A673 (cell line): ENCODE data around the gene PROM1. TPM values are rescaled to one million over a fixed set of nuclear protein-coding genes. Genes with fewer than 3 reads are reported as not detected.

Source experiments
- BruUV-seq: library from RNA; stranded (reverse); fragments of 400-500 nt; replicated peaks from 2 replicates; lab custom pipeline; 2021; lab: Mats Ljungman, UMichigan
- CTCF ChIA-PET: fragments of 300-600 bp; sonication (Branson Sonifier 250); formaldehyde crosslinking; loops from one replicate; lab custom pipeline; 2022; ENCODE audit warnings: antibody characterized with exemption; lab: Charles Lee
- POLR2A ChIA-PET: fragments of 300-600 bp; sonication (Branson Sonifier 250); formaldehyde crosslinking; loops from one replicate; lab custom pipeline; 2022; ENCODE audit warnings: antibody characterized with exemption; ENCODE audit not compliant: low non-redundant PET; lab: Charles Lee
- DNase-seq: peaks from one replicate; pipeline ENCODE4 v3.0.0-alpha.2; 2015; ENCODE audit warnings: low spot score
- H3K27ac ChIP-seq: fragments of 200-600 bp; sonication (generic); 2 replicates; pipeline ENCODE4 v1.5.1; 2016; ENCODE audit warnings: mixed run types, low read depth, mild to moderate bottlenecking, mixed read lengths, antibody characterized with exemption, low read length; ENCODE audit not compliant: poor library complexity, severe bottlenecking
- H3K27me3 ChIP-seq: fragments of 200-600 bp; sonication (generic); replicated peaks from 2 replicates; pipeline ENCODE4 v1.6.1; 2017; ENCODE audit warnings: mixed run types, low read depth, mild to moderate bottlenecking, mixed read lengths, antibody characterized with exemption, low read length; ENCODE audit not compliant: insufficient read depth, poor library complexity
- H3K36me3 ChIP-seq: fragments of 200-600 bp; sonication (generic); 2 replicates; pipeline ENCODE4 v1.6.1; 2016; ENCODE audit warnings: mixed run types, mild to moderate bottlenecking, mixed read lengths, antibody characterized with exemption, low read length; ENCODE audit not compliant: insufficient read depth, poor library complexity, severe bottlenecking
- H3K4me1 ChIP-seq: fragments of 200-600 bp; sonication (generic); 2 replicates; pipeline ENCODE4 v1.6.1; 2017; ENCODE audit warnings: mixed run types, mild to moderate bottlenecking, mixed read lengths, antibody characterized with exemption, low read length; ENCODE audit not compliant: insufficient read depth, poor library complexity, severe bottlenecking
- H3K4me3 ChIP-seq: fragments of 200-600 bp; sonication (generic); 2 replicates; pipeline ENCODE4 v1.5.1; 2016; ENCODE audit warnings: low read depth, mixed run types, mild to moderate bottlenecking, mixed read lengths, low read length; ENCODE audit not compliant: poor library complexity, severe bottlenecking
- H3K9me3 ChIP-seq: fragments of 200-600 bp; sonication (generic); 2 replicates; pipeline ENCODE4 v1.6.1; 2016; ENCODE audit warnings: mixed run types, low read depth, mild to moderate bottlenecking, mixed read lengths, antibody characterized with exemption, low read length; ENCODE audit not compliant: poor library complexity, severe bottlenecking
- EZH2 ChIP-seq: fragments of 200-600 bp; sonication (generic); IDR thresholded peaks from 2 replicates; pipeline ENCODE4 v1.6.1; 2017; ENCODE audit warnings: borderline replicate concordance, low read depth, mild to moderate bottlenecking, mixed read lengths, antibody characterized with exemption, low read length; ENCODE audit not compliant: poor library complexity, severe bottlenecking
- intact Hi-C: fragments of 100-400 bp; cut with micrococcal nuclease; formaldehyde crosslinking; loops from one replicate; pipeline ENCODE4 v1.10.0; 2022; ENCODE audit not compliant: unreplicated experiment
- total RNA-seq: library from RNA; stranded (reverse); gene quantifications from 2 replicates; pipeline ENCODE4 v1.2.3, GENCODE V29; 2021
- TF ChIP-seq, protein P1 (sequence below): fragments of 300-800, 200-600 bp; sonication (generic); conservative IDR thresholded peaks from 2 replicates; pipeline ENCODE4 v1.5.1; 2017; ENCODE audit warnings: low read depth, mild to moderate bottlenecking, antibody characterized with exemption, low read length, moderate library complexity, mixed read lengths

PROM1 gene
- total RNA-seq, 1 experiment from 2014 or later: 13.9 TPM

DNA sequence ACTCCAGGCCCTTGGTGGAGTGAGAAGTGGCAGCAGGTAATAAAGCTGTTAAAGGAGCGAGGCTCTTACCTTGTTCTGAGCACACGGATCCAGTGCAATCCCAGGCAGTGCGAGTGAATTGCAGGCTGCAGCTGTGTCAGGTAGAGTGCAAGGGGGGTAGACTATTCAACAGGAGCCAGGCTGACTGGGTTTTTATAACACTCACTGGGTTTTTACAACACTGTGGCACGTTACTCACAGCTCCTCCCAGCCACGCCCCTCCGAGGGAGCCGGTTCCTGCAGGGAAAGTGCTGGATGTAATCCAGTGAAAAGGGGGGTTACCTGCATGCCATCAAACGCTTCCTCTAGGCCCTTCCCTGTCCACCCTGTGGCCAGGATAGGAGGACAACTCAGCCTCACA, 145.6 kb downstream of the PROM1 start:
- Histone ChIP-seq H3K27ac (no peak overlapping the region), H3K4me3 (no peak overlapping the region), H3K27me3 (no peaks in the 10 kb centered on the region), H3K36me3 (no peaks in the 10 kb centered on the region), H3K9me3 (no peaks in the 10 kb centered on the region), H3K4me1 (no peaks in the 10 kb centered on the region)
- no TSS peak for BruUV-seq
- TF ChIP-seq EZH2: no peak
- TF ChIP-seq, protein P1, sequence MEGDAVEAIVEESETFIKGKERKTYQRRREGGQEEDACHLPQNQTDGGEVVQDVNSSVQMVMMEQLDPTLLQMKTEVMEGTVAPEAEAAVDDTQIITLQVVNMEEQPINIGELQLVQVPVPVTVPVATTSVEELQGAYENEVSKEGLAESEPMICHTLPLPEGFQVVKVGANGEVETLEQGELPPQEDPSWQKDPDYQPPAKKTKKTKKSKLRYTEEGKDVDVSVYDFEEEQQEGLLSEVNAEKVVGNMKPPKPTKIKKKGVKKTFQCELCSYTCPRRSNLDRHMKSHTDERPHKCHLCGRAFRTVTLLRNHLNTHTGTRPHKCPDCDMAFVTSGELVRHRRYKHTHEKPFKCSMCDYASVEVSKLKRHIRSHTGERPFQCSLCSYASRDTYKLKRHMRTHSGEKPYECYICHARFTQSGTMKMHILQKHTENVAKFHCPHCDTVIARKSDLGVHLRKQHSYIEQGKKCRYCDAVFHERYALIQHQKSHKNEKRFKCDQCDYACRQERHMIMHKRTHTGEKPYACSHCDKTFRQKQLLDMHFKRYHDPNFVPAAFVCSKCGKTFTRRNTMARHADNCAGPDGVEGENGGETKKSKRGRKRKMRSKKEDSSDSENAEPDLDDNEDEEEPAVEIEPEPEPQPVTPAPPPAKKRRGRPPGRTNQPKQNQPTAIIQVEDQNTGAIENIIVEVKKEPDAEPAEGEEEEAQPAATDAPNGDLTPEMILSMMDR: no peak
- POLR2A ChIA-PET: no interaction called here
- no peak for DNase-seq
- CTCF ChIA-PET: no interaction called here
- intact Hi-C loops: no loop called here

DNA sequence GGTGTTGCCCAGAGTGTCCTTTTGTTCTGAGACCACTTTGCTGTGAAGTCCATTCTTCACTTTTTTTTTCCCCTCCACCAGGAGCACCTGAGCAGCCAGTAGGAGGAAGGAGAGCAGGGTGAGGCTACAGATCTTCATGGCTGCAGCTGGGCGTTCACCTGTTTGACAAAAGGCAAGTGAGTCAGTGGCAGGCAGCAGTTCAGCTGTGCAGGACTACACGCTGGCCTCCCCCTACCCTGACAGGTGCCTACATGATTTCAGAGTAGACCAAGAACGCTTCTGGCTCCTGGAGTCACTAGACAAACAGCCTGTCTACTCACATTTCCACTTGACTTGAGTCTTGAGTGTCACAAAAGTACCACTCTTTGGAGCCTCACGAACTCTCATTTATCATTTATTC, 147.3 kb downstream of the PROM1 start:
- POLR2A ChIA-PET: no interaction called here
- no peaks in the 10 kb centered on the region for H3K36me3 ChIP-seq
- TF ChIP-seq, protein P1: no peak
- no peak for TF ChIP-seq EZH2
- no peak overlapping the region for H3K4me3 ChIP-seq
- BruUV-seq: no TSS peak
- intact Hi-C loops: no loop called here
- no peaks in the 10 kb centered on the region for H3K4me1 ChIP-seq
- no peak overlapping the region for H3K27ac ChIP-seq
- H3K9me3 ChIP-seq: no peaks in the 10 kb centered on the region
- CTCF ChIA-PET: interaction anchor here (0.7 kb wide), 1 partner anchor 489 kb away, joined by 7 read pairs; no protein-coding TSS in a partner anchor
- no peaks in the 10 kb centered on the region for H3K27me3 ChIP-seq
- no peak for DNase-seq

DNA sequence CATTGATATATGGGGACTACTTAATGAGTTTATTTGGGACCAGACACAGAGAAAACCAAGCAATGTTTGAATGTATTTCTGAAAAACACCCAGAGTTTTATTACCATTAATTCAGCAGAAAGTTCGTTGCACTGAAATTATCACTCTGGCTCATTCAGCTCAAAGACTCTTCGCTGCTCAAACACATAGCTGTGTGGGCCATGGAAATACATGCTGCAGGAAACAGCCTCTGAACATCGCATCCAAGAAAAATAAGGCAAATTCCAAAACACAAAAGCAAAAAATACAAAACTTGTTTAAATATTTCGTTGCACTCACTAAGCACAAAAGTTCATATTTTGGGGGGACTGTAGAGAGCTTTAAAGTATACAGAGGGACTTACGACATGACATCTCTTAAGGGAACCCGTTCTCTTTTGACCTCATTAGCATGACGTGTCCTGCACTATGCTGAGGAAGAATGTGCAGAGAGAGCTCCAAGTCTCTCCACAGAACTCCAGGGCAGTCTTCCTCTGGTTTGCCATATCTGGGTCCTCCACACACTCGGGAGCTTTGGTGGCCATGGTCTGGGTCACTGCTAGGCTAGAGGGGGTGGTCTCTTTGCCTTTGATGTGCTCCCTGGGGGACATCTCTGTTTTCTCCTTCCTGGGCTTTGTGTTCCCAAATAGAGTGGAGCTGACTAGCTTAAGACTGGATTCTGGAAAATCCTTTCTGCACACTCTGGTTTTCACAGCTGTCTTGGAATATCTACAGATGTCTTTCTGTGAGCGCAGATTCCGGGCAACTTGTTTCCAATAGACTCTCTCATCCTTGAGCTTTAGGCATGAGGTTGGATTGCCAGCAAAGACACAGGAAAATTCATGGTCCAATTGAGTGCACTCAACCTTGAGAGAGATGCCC, 148.1 kb downstream of the PROM1 start:
- H3K4me1 ChIP-seq: no peaks in the 10 kb centered on the region
- intact Hi-C loops: no loop called here
- H3K36me3 ChIP-seq: no peaks in the 10 kb centered on the region
- DNase-seq: no peak
- no TSS peak for BruUV-seq
- H3K4me3 ChIP-seq: no peak overlapping the region
- POLR2A ChIA-PET: no interaction called here
- no peak overlapping the region for H3K27ac ChIP-seq
- TF ChIP-seq EZH2: no peak
- TF ChIP-seq, protein P1: no peak
- CTCF ChIA-PET: no interaction called here
- H3K9me3 ChIP-seq: no peaks in the 10 kb centered on the region
- no peaks in the 10 kb centered on the region for H3K27me3 ChIP-seq
